Small intestine (tissue), 7 donors: ENCODE data around the gene UBA52. TPM values are rescaled to one million over a fixed set of nuclear protein-coding genes. Genes with fewer than 3 reads are reported as not detected.

ENCODE experiments used
- DNase-seq, 2 donors: peaks; one replicate each; pipeline versions ENCODE4 v3.0.0 to v3.0.0-alpha.2; 2013
- FAIRE-seq: peaks from 2 replicates; lab custom pipeline; 2012; peaks lifted over from hg19 to GRCh38; lab: Jason Lieb, UNC
- H3K27ac ChIP-seq, 3 donors: one replicate each; pipeline ENCODE4 v1.5.1; 2013; ENCODE audit warnings: low read length in 2 of 3, mild to moderate bottlenecking in 2 of 3, control low read depth in 1 of 3, inconsistent platforms in 1 of 3, low read depth in 1 of 3, moderate library complexity in 1 of 3
- H3K27me3 ChIP-seq, 3 donors: one replicate each; pipeline ENCODE4 v1.6.1; 2013; ENCODE audit warnings: low read length in 3 of 3, inconsistent platforms in 1 of 3; ENCODE audit not compliant: control insufficient read depth in 3 of 3, insufficient read depth in 3 of 3
- H3K36me3 ChIP-seq, 3 donors: one replicate each; pipeline ENCODE4 v1.6.1; 2013; ENCODE audit warnings: low read length in 3 of 3, inconsistent platforms in 1 of 3, low read depth in 1 of 3, mild to moderate bottlenecking in 1 of 3, moderate library complexity in 1 of 3; ENCODE audit not compliant: control insufficient read depth in 3 of 3, insufficient read depth in 2 of 3
- H3K4me1 ChIP-seq, 3 donors: one replicate each; pipeline ENCODE4 v1.6.1; 2013; ENCODE audit warnings: low read length in 2 of 3, inconsistent platforms in 1 of 3, low read depth in 1 of 3, mild to moderate bottlenecking in 1 of 3, moderate library complexity in 1 of 3; ENCODE audit not compliant: control insufficient read depth in 3 of 3, insufficient read depth in 2 of 3
- H3K4me3 ChIP-seq, 3 donors: one replicate each; pipeline ENCODE4 v1.5.1; 2013; ENCODE audit warnings: low read length in 3 of 3, control low read depth in 1 of 3, inconsistent platforms in 1 of 3, low read depth in 1 of 3, mild to moderate bottlenecking in 1 of 3, moderate library complexity in 1 of 3
- H3K9me3 ChIP-seq, 2 donors: one replicate each; pipeline ENCODE4 v1.6.1; 2013; ENCODE audit warnings: low read depth in 1 of 2, low read length in 1 of 2; ENCODE audit not compliant: control insufficient read depth in 2 of 2, insufficient read depth in 1 of 2
- WGBS, 3 donors: extraction: QIAGEN DNeasy Blood & Tissue Kit; methylation state at CpG; one replicate each; pipeline ENCODE4 v1.1.7; 2013; 5-methylcytosine and 5-hydroxymethylcytosine counted together
- polyA plus RNA-seq, 4 donors: library from polyadenylated mRNA; stranded (reverse) in 3 of 4; unstranded in 1 of 4; fragments of 200-250 nt in 3 of 4; fragments of 120-200 nt in 1 of 4; gene quantifications; one replicate each; pipeline versions ENCODE4 v1.2.1 to v1.2.3, GENCODE V29; 2013
- donor health status: healthy with polysubstance abuse.
- donor health status: control.
- donor health status: control.
- donor health status: Bipolar disorder and iron deficiency.
- donor health status: healthy.

UBA52 gene
- polyA plus RNA-seq, 4 donors = 741 to 1,139 (median 935) TPM

- Histone ChIP-seq H3K4me1 (peaks cover 0 to 14% (median 3%) of the 10 kb centered on the region in 3 donors), H3K36me3 (no peaks in the 10 kb centered on the region), H3K27me3 (peaks cover 50 to 90% (median 61%) of the 10 kb centered on the region in 3 donors), H3K27ac (no peak overlapping the region), H3K4me3 (no peak overlapping the region), H3K9me3 (peaks cover 0 to 4% of the 10 kb centered on the region in 2 donors)
- WGBS, 3 donors = 4 to 31% (median 22%) methylated on average over 2 of the region's 2 CpGs
- FAIRE-seq = no peak
- no peak for DNase-seq
Observed at GRCh38 chr19:18609717-18610051, 38.0 kb downstream of the UBA52 start.

GRCh38 chr19:18610245-18610555 is 38.5 kb downstream of the UBA52 start:
- Histone ChIP-seq H3K4me1 (peaks cover 0 to 14% (median 3%) of the 10 kb centered on the region in 3 donors), H3K9me3 (peaks cover 0 to 4% of the 10 kb centered on the region in 2 donors), H3K36me3 (no peaks in the 10 kb centered on the region), H3K27me3 (peaks cover 48 to 90% (median 57%) of the 10 kb centered on the region in 3 donors), H3K4me3 (no peak overlapping the region), H3K27ac (no peak overlapping the region)
- FAIRE-seq (no peak), DNase-seq (no peak)
- WGBS, 3 donors = 13 to 23% (median 21%) methylated on average over 3 of the region's 3 CpGs

- Histone ChIP-seq H3K36me3 (no peaks in the 10 kb centered on the region), H3K4me1 (peaks cover 0 to 14% (median 3%) of the 10 kb centered on the region in 3 donors), H3K4me3 (no peak overlapping the region), H3K27me3 (peaks cover 43 to 87% (median 51%) of the 10 kb centered on the region in 3 donors), H3K27ac (no peak overlapping the region), H3K9me3 (peaks cover 0 to 4% of the 10 kb centered on the region in 2 donors)
- 4 to 7% (median 5%) methylated on average over 32 to 45 of the region's 45 CpGs for WGBS, 3 donors
- no peak for DNase-seq
- FAIRE-seq = no peak
Observed at GRCh38 chr19:18610556-18611326, 39.1 kb downstream of the UBA52 start.

- Histone ChIP-seq H3K4me1 (peaks cover 0 to 14% (median 3%) of the 10 kb centered on the region in 3 donors), H3K9me3 (peaks cover 0 to 4% of the 10 kb centered on the region in 2 donors), H3K27ac (no peak overlapping the region), H3K4me3 (no peak overlapping the region), H3K36me3 (no peaks in the 10 kb centered on the region), H3K27me3 (peaks cover 36 to 89% (median 50%) of the 10 kb centered on the region in 3 donors)
- DNase-seq = peak in 1 of 2 donors; percentile 16
- no peak for FAIRE-seq
- WGBS, 3 donors = 1 to 3% (median 2%) methylated on average over 38 to 62 of the region's 62 CpGs
Observed at GRCh38 chr19:18611327-18612050, 39.8 kb downstream of the UBA52 start.

GRCh38 chr19:18612051-18612771 is 40.6 kb downstream of the UBA52 start:
- H3K4me3 ChIP-seq = peak overlapping the region in 2 of 3 donors; percentile 18 to 43
- peaks cover 36 to 84% (median 53%) of the 10 kb centered on the region in 3 donors for H3K27me3 ChIP-seq
- DNase-seq (no peak), FAIRE-seq (no peak)
- H3K36me3 ChIP-seq = no peaks in the 10 kb centered on the region
- no peak overlapping the region for H3K27ac ChIP-seq
- peaks cover 0 to 12% (median 3%) of the 10 kb centered on the region in 3 donors for H3K4me1 ChIP-seq
- H3K9me3 ChIP-seq = peaks cover 0 to 7% of the 10 kb centered on the region in 2 donors
- WGBS, 3 donors = 2 to 4% (median 2%) methylated on average over 27 to 30 of the region's 30 CpGs

GRCh38 chr19:18612772-18613588 is 41.3 kb downstream of the UBA52 start, which contains the start of gene TMEM59L:
TSS of gene TMEM59L (plus strand) at chr19:18612870. CDS start at chr19:18612959, 89 bp downstream.
- peaks cover 29 to 82% (median 45%) of the 10 kb centered on the region in 3 donors for H3K27me3 ChIP-seq

GRCh38 chr19:18613589-18614234 is 42.1 kb downstream of the UBA52 start:
- H3K36me3 ChIP-seq = no peaks in the 10 kb centered on the region
- H3K27me3 ChIP-seq = peaks cover 22 to 74% (median 40%) of the 10 kb centered on the region in 3 donors
- H3K4me1 ChIP-seq = peaks cover 0 to 9% (median 3%) of the 10 kb centered on the region in 3 donors
- DNase-seq (no peak), FAIRE-seq (no peak)
- peaks cover 0 to 12% of the 10 kb centered on the region in 2 donors for H3K9me3 ChIP-seq
- WGBS, 3 donors = 20 to 32% (median 26%) methylated on average over 21 to 23 of the region's 23 CpGs
- H3K4me3 ChIP-seq = no peak overlapping the region
- H3K27ac ChIP-seq = no peak overlapping the region

More at GRCh38 chr19:18612772-18613588, 41.3 kb downstream of the UBA52 start, which contains the start of gene TMEM59L:
- peak within 1 kb of the TSS in 2 of 3 donors; percentile 18 to 43 for H3K4me3 ChIP-seq
- WGBS, 3 donors = 0 to 2% (median 2%) methylated on average over 50 to 70 of the region's 70 CpGs
- no peaks in the 10 kb centered on the region for H3K36me3 ChIP-seq
- DNase-seq = peak in 1 of 2 donors; percentile 41
- H3K27ac ChIP-seq = no peak within 1 kb of the TSS
- H3K9me3 ChIP-seq = peaks cover 0 to 12% of the 10 kb centered on the region in 2 donors
- peaks cover 0 to 9% (median 3%) of the 10 kb centered on the region in 3 donors for H3K4me1 ChIP-seq
- FAIRE-seq = no peak
